HG02870 (cell line): ENCODE results near the gene WDR90.

Source experiments
- ATAC-seq: cut with Tn5 transposase; IDR thresholded peaks from one replicate; pipeline ENCODE4 v1.9.1; 2021; ENCODE audit warnings: mild to moderate bottlenecking, moderate library complexity; ENCODE audit not compliant: unreplicated experiment

The WDR90 gene

DNA sequence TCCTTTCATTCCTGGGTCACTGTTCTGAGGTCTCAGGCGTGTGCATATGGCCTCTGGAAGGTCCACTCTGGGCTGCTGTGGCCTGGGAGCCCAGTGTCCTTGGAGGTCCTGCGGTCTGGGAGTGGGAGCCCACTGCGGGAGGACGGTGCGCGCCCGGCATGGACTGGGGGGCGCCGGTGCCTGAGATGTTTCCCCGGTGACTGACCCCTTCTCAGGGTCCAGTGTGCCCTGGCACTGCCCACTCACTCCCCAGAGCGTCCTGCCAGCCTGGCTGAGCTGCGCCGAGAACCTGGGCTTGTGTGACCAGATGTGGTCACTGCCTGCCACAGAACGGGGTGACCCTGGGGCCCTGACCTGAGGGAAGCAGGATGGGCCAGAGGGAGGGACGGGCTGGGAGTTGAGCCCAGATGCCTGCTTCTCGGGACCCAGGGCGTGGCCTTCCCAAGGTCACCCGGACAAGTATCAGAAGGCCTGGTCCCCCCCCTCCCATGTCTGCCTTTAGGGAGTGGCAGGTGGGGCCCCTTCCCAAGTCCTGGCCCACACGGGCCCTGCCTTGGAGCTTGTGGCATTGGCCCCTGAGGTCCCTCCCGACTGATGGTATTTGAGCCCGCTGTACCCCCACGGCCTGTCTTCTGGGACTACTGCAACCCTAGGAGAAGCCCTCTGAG lies 25.2 kb downstream of the WDR90 start:
- no peak for ATAC-seq

GRCh38 chr16:674968-675883 lies 26.1 kb downstream of the WDR90 start, which contains the start of gene RHBDL1:
RHBDL1 (plus strand) TSS chr16:675671; CDS start chr16:675791, 120 bp downstream.
- no peak for ATAC-seq

DNA sequence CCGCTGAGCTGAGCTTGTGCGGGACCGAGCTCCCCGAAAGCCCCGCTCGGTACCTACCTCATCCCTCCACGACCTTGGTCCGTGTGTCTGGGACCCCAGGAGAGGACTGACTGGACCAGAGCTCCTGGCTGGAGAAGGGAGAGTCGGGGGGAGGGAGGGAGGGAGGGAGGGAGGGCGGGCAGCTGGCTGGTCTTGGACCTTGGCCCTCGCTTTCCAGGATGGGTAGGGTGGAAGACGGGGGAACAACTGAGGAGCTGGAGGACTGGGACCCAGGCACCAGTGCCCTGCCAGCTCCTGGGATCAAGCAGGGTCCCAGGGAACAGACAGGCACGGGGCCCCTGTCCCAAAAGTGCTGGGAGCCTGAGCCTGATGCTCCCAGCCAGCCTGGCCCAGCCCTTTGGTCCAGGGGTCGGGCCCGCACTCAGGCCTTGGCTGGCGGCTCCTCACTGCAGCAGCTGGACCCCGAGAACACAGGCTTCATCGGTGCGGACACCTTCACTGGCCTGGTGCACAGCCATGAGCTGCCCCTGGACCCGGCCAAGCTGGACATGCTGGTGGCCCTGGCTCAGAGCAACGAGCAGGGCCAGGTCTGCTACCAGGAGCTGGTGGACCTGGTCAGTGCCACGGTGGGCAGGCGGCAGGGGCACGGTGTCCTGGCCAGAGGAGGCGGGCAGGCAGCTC lies 26.9 kb downstream of the WDR90 start:
- ATAC-seq, result no peak

GRCh38 chr16:676565-676902 lies 27.4 kb downstream of the WDR90 start:
- ATAC-seq, result no peak

DNA sequence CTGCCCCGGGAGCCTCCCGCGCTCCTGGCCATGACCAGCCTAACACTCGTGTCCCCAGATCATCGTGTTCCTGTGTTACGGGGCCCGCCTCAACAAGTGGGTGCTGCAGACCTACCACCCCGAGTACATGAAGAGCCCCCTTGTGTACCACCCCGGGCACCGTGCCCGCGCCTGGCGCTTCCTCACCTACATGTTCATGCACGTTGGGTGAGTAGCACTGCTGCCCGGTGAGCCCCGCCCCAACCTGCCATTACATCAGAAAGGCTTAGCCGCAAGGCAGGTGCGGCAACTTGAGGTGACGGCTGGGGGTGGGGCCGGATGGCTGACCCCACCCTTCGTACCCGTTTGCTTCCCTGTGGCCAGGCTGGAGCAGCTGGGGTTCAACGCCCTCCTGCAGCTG lies 27.7 kb downstream of the WDR90 start:
- ATAC-seq, result no peak

DNA sequence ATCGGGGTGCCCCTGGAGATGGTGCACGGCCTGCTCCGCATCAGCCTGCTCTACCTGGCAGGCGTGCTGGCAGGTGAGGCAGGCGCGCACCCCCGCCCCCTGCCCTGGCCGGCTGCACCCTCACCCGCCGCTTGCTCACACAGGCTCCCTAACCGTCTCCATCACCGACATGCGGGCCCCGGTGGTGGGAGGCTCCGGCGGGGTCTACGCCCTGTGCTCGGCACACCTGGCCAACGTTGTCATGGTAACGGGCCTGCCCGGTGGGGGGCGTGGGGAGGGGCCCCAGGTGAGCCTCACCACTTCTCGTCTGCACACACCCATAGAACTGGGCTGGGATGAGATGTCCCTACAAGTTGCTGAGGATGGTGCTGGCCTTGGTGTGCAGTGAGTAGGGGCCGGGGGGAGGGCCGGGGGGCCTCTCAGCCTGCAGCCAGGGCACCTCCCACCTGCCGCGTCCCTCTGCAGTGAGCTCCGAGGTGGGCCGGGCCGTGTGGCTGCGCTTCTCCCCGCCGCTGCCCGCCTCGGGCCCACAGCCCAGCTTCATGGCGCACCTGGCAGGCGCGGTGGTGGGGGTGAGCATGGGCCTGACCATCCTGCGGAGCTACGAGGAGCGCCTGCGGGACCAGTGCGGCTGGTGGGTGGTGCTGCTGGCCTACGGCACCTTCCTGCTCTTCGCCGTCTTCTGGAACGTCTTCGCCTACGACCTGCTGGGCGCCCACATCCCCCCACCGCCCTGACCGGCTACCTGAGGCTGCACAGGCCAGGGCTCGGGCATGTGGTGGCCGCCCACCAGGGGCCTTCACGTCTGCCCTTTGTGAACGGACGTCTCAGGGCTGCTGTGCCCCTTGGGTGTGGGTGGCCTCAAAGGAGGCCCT lies 28.4 kb downstream of the WDR90 start:
- no peak for ATAC-seq

- ATAC-seq, result no peak
These were observed 29.2 kb downstream of the WDR90 start for GRCh38 chr16:678209-678857.

DNA sequence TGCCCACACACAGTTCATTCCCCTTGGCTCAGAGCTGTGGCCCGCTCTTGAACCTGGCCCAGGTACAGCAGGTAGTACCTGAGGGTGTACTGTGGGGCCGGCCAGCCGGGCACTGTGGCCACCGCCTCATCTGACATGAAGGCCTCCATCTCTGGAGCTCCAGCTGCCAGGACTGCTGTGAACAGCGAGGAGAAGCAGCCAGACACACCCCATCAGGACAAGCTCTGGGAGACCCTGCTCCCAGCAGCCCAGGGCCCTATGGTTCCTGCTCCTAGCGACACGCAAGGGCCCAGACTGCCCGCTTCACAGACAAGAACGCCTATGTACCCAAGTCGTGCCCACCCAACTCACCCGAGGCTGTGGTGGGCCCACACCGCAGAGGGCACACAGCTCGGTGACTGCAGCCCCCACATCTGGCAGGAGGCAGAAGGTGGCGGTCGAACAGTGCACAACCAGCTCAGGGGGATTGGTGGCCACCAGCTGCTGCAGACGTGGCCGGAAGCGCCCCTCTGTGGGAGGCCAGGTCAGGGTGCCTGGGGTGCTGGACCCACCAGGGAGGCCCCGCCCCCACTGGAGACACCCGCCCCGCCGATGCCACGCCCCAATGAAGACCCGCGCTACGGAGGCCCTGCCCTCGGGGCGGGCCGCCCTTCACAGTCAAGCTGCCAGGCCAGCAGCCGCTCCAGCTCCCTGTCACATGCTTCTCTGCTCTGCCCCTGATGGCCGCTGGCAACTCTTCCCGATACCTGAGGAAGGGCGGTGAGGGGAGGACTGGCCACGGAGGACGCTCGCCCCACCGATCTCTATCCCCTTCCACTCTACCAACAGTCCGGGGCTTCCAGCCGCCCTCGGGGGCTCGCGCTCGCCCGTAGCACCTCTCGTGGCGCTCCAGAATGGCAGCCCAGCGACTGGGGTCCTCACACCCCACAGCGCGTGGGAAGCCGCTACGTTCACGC lies 30.0 kb downstream of the WDR90 start:
- no peak for ATAC-seq

GRCh38 chr16:679814-680624 lies 30.9 kb downstream of the WDR90 start, which contains the start of gene STUB1:
STUB1 (plus strand) TSS chr16:680410; CDS start chr16:680526, 116 bp downstream.
- ATAC-seq, result peak; percentile 46

DNA sequence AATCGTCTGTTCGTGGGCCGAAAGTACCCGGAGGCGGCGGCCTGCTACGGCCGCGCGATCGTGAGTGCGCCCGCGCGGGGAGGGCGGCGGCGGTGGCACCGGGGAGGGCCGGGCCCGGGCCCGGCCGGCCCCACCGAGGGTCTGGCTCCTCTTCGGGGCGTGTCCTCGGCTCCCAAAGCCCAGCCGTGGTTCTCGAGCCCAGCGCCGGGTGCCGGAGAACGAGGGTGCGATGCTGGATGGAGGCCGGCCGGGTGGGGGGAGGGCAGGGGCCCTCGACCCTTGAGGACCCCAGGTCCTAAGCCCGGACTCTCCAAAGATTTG lies 31.4 kb downstream of the WDR90 start:
- ATAC-seq, result no peak

DNA sequence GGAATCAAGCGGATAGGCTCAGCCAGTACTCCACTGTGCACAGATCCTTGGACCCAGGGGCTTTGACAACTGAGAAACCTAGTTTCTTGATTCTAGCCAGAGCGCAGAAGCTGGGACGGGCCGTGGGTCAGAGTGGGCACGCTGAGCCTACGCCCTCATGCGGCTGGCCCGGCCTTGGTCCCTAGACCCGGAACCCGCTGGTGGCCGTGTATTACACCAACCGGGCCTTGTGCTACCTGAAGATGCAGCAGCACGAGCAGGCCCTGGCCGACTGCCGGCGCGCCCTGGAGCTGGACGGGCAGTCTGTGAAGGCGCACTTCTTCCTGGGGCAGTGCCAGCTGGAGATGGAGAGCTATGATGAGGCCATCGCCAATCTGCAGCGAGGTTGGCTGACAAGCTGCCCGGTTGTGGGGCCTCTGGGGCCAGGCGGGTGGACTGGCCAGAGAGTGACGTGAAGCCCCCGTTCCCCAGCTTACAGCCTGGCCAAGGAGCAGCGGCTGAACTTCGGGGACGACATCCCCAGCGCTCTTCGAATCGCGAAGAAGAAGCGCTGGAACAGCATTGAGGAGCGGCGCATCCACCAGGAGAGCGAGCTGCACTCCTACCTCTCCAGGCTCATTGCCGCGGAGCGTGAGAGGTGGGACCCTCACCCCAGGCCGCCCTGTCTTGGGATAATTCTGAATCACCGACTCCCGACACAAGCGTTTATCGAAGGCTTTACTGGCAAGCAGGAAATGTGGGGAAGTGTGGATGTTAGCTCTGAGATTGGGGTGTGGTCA lies 32.0 kb downstream of the WDR90 start:
- no peak for ATAC-seq

- no peak for ATAC-seq
These were observed 32.7 kb downstream of the WDR90 start for GRCh38 chr16:681746-682427.

- no peak for ATAC-seq
These were observed 33.6 kb downstream of the WDR90 start for GRCh38 chr16:682493-683395.

DNA sequence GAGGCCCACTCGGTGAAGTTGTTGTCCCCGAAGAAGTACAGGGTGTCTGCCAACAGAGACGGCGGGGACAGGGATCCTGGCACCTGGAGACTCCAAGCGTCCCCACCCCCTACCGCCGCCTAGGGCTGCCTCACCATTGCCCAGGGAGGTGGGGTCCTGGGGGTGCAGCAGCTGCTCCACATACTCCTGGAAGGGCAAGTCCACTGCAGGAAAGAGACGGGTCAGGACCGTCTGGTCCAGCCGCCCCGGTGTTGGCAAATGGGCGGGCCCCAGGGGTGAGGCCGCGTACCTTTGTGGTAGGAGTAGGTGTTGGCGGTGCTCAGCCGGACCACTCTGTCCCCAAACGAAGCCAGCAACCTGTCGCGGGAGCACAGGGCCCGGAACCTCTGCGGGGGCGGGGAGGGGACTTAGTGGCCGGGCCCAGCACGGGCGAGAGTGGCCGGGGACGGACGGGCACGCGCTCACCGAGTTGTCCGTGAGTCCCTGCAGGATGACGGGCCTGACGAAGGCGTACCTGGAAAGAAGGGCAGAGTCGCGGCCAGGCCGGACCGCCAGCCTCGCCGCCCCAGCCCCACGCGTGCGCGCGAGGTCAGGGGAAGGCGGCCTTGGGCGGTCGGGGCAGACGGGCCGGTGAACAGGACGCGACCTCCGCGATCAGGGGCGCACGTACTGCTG lies 34.4 kb downstream of the WDR90 start:
- ATAC-seq, result no peak

DNA sequence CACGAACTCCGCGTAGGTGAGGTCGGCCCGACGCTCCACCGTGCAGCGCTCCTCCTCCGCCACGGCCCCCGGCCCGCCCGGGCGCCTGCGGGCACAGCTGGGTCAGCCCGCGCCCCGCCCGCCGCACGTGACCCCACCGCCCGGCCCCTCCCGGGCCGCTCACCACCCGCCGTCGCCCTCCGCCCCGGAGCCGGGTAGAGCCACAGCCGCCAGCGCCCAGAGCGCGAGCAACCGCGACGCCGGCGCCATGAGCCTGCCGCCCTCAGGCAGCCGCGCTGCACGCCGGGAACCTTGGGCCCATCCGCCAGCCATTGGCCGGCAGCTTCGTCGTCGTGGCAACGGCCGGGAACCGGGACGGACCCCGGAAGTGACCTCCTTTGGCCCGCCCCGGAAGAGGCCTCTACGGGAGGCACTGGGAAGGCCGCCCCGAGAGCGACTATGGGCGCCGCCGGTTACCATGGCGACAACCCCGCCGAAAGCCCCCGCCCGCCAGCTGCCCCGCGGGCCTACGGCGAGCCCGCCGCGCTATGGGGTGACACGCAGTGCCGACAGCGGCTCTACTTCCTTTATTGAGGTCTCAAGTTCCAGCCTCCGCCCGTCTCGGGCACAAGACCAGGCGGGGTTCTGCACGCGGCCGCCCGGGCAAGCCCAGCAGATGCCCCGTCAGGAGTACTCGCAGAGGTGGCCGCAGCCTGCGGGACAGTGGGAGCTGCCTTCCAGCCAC lies 35.1 kb downstream of the WDR90 start, which contains the start of gene JMJD8:
Gene JMJD8 (minus strand): TSS at position 264 of the 724 bp plus-strand sequence. CDS start 15 bp downstream, at position 249.
- ATAC-seq, result peak; percentile 59
